GM12801 (cell line): ENCODE measurements around the gene SELENOM.

ENCODE experiments used
- TF ChIP-seq, protein P1 (sequence below): IDR thresholded peaks from one replicate; pipeline ENCODE4 v1.5.1; 2011; ENCODE audit warnings: control low read depth; ENCODE audit not compliant: insufficient read length; ENCODE audit errors: extremely low read depth

The SELENOM gene

DNA sequence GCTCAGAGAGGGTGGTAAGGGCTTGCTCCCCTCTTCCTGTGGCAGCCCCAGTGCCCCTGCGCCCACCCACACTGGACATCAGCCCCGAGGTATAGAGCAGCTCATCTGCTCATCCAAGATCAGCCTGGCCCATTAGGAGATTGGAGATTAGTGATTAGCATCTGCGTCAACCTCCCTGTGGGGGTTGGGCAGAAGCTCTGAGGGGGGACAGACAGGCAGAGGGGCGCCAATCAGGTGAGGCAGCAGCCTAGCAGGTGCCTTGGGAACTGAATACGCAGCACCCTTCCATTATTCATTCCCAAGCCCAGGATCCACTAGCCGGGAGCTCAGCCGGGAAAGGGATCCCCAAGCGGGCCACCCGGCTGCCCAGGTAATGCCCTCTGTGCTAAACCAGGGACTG lies 15.2 kb downstream of the SELENOM start:
- TF ChIP-seq, protein P1, sequence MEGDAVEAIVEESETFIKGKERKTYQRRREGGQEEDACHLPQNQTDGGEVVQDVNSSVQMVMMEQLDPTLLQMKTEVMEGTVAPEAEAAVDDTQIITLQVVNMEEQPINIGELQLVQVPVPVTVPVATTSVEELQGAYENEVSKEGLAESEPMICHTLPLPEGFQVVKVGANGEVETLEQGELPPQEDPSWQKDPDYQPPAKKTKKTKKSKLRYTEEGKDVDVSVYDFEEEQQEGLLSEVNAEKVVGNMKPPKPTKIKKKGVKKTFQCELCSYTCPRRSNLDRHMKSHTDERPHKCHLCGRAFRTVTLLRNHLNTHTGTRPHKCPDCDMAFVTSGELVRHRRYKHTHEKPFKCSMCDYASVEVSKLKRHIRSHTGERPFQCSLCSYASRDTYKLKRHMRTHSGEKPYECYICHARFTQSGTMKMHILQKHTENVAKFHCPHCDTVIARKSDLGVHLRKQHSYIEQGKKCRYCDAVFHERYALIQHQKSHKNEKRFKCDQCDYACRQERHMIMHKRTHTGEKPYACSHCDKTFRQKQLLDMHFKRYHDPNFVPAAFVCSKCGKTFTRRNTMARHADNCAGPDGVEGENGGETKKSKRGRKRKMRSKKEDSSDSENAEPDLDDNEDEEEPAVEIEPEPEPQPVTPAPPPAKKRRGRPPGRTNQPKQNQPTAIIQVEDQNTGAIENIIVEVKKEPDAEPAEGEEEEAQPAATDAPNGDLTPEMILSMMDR, result no peak

DNA sequence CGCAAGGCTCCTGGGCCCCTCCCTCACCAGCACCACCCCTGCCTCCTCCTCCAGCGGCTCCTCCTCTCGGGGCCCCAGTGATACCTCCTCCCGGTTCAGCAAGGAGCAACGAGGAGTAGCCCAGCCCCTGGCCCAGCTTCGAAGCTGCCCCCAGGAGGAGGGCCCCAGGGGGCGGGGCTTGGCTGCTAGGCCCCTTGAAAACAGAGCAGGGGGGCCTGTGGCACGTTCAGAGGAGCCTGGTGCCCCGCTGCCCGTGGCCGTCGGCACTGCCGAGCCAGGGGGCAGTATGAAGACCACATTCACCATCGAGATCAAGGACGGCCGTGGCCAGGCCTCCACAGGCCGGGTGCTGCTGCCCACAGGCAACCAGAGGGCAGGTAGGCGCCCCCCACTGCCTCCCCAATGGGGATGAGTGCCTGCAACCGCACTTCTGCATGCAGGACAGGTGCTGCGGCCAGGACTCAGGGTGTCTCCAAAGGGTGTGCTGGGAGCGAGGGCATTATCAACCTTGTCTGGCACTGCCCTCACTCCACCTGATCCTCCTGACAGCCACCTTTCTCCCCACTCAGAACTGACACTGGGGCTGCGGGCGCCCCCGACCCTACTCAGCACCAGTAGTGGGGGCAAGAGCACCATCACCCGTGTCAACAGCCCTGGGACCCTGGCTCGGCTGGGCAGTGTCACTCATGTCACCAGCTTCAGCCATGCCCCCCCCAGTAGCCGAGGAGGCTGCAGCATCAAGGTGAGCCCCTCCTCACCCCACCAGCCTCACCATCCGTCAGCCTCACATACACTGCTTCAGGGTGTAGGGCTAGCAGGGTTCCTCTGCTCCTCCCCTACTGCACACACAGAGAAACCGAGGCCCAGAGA lies 16.0 kb downstream of the SELENOM start:
- TF ChIP-seq, protein P1, result no peak

DNA sequence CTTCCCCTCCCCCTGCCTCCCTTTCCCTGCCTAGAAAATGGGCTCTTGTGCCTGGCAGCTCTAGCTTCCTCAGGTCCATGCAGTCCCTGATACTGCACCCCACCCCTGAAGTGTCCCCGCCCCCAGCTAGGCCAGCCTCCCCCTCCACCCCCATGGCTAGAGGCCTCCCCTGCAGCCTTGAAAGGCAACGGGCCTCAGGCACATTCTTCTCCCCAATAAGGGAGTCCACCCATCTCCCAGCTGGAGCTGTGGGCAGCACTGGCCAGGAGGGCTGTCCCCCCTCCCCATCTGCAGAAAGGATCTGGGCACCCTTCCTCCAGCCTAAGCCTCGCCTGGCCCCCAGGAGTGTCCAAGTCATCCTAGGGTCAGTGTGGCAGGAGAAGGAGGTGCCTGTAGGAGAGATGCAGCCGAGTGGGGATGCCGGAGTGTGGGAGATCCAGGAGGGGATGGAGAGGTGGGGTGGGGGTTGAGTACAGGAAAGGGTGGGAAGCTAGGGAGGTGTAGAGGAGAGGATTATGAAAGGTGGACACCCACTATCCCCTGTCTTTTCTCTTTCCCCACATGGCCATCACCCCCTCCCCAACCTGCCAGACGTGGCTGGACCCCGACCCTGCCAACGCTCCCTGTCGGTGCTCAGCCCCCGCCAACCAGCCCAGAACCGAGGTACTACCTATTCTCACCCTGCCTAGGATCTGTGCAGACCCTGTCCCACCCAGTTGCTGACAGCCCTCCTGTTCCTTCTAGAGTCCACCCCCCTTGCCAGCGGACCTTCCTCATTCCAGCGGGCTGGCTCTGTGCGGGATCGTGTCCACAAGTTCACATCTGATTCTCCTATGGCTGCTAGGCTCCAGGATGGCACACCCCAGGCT lies 16.9 kb downstream of the SELENOM start:
- TF ChIP-seq, protein P1, result no peak

DNA sequence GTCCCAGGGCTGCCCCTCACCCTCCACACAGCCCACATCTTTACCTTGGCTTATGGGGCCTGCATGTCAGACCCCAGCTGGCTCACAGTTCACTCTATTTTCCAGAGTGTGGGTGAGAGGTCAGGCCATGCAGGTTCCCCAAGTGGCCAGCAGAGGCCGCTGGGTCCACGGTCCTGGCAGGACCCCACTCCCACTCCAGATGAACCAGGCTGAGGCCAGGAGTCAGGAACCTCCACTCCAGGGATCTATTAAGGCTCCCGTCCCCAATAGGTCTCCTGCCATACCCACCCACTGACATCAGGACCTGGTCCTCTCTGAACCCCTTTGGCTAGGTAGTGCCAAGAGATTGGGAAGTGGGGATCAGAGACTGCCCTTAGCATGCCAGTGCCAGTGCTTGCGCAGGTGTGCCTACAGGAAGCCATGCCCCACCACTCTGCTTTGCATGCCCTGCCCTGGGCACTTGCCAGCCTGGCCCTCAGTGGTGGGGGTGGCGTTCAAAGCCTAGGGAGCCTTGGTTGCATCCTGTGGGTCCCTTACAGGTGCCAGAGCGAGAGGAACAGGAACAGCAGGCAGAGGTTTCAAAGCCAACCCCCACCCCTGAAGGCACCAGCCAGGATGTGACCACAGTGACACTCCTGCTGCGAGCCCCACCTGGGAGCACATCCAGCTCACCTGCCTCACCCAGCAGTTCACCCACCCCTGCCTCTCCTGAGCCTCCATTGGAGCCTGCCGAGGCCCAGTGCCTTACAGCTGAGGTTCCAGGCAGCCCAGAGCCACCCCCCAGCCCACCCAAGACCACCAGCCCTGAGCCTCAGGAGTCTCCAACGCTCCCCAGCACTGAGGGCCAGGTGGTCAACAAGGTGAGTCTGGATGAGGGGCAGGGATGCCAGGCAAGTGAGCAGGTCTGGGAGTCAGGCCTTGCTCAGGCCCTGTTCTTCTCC lies 17.9 kb downstream of the SELENOM start:
- TF ChIP-seq, protein P1, result no peak

DNA sequence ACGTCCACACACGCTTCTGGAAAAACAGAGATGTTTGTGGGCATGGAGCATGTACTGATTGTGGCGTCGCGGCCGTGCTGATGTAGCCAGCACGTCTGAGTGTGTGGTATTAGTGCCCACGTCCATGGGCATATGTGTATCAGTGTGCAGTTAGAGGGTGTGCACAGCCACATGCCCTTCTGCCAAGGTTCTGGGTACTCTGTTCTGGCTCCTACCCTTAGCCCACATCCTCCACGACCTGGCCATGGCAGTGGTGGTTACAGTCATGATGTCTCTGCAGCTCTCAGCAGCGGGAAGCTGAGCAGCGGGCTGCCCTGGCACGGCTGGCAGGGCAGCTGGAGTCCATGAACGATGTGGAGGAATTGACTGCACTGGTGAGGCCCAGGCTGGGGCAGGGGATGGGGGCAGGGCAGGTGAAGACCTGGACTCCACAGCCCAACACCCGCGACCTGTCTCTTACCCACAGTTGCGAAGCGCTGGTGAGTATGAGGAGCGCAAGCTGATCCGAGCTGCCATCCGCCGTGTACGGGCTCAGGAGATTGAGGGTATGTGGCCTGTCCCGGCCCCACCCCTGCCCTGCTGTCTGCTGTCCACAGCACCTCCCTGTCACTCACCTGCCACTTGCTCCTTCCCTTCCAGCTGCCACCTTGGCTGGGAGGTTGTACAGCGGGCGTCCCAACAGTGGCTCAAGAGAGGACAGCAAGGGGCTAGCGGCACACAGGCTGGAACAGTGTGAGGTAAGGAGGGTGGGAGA lies 19.0 kb downstream of the SELENOM start:
- TF ChIP-seq, protein P1, result no peak

DNA sequence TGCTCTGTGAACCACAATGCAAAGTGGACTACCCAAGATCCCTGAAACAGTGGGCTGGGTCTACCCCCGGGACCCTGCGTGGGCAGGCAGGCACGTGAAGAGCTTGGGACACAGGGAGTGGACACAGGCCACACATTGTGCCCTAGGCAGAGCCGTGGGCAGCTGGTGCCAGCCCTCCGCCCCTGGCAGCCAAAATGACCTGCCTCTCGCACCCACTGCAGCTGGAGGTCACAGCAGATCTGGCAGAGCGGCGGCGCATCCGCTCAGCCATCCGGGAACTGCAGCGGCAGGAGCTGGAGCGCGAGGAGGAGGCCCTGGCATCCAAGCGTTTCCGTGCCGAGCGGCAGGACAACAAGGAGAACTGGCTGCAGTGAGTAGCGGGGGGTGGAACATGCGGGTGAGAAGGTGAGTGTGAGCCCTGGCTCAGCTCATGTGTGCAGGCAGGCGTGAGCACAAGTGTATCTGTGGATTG lies 19.6 kb downstream of the SELENOM start:
- TF ChIP-seq, protein P1, result no peak
